Activated T-helper 1 cell treated with Interleukin-2 at 50 U/mL for 16 hours (primary cell): Measurements from ENCODE around the gene MRPL23.

Experiments
- DNase-seq: peaks from one replicate; pipeline ENCODE4 v3.0.0-alpha.2; 2020; ENCODE audit warnings: low read depth

Gene MRPL23

DNA sequence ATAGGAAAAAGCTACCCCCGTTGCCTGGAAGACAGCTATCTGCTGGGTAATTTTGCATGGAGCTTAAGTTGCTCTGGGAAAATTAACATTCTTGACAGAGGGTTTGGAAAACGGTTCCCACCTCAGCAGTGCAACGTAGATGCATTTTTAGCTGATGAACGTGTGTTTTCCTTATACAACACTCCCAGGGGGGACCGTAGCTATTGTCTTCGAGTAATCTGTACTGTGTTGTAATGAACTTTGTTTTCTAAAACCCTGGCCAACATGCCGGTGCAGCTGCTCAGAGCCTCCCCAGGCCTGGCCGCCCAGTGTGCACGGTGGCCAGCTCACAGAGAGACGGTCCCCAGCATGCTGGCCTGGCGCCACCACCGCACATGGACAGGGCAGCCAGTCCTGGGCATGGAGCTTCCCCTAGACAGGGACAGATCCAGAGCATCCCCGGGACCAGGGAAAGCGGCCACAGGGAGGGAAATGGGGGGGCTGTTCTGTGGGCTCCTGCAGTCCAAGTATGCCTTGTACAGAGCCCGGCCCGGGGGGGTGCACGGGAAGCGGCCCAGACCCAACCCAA is 25.5 kb upstream of the MRPL23 start:
- DNase-seq, result no peak

DNA sequence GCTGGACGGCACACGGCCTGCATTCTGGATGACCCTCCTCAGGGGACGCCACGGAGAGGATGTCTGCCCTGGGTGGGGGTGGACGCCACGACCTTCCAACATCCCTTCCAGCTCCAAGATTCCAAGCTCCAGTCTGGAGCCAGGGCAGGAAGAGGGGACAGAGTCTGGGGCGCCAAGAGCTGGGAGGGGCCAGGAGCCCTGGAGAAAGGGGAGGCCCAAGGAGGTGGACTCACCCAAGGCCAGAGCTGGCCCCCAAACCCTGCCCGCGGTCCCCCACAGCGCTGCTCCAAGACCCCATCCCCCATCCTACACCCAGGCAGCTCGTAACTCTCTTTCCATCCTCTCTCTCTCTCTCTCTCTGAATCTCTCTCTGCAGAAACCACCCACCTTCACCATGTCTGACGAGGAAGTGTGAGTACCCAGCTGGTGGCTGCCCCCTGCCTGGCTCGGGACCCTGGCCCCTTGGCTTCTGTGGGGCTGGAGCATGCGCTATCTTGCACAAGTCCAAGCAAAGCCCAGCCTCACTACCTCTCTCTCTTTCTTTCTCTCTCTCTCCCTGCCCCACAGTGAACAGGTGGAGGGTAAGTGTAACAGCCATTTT is 24.6 kb upstream of the MRPL23 start:
- no peak for DNase-seq

DNA sequence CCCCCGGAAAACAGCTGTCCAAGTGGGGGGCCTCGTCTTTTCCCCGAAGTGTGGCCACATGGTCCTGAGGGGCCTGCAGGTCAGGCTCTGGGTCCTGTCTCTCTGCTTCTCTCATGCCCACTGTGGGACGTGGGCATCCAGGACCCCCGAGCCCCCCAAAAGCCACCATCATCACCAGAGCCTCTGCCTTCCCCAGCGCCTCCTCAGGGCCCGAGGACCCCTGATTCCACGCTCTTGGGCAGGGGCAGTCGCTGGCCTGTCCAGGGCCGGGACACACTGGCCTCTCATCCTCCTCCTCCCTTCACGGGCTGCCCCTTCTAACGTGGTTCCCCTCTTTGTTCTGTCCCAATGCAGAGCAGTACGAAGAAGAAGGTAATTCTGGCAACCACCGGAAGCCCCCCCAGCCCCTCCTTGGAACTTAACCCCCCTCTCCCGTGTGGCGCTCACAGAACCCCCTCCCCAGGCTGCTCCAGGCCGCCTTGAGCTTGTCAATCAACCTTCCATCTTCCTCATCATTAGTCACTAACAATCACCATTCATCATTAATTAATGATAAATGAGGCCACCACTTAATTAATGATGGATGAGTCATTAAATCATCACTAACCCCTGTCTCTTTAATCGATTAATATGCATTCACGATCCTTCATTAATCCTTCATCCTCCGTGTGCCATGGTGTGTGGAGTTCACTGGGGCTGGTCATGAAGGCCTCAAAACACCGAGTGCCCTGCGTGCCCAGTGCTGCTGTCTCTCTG is 23.8 kb upstream of the MRPL23 start:
- DNase-seq, result no peak

- no peak for DNase-seq
Measured at GRCh38 chr11:1924181-1924580, 23.0 kb upstream of the MRPL23 start.

DNA sequence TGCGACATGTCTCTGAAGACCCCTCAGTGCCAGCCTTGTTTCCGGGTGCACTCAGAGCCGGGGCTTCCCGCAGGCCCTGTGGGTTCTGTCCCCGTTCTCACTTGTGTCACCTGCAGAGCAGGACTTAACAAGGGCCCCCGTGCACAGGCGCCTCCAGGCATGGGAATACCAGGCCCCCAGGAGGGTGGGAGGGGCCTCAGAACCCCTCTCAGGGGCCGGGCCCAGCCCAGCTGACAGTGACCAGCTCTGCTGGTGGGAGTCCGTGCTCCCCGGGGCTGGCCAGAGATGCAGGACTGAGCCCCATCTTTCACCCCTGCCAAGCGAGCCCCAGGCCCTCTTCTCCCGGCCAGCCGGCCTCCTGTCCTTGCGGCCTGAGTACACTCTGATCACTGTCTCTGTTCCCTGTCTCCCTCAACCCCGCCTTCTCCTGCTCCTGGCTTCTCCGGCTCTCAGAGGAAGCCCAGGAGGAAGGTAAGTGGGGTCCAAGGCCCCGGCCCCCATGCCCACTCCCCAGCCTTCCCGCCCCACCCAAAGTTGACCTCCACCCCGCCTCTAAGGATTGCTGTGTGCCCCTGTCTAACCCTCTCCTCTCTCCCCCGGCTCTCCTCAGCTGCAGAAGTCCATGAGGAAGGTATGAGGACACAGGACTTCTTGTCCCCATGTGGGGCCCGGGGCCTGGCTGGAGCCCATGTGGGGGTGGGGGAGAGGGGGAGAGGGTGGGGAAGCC is 22.3 kb upstream of the MRPL23 start:
- DNase-seq, result no peak

DNA sequence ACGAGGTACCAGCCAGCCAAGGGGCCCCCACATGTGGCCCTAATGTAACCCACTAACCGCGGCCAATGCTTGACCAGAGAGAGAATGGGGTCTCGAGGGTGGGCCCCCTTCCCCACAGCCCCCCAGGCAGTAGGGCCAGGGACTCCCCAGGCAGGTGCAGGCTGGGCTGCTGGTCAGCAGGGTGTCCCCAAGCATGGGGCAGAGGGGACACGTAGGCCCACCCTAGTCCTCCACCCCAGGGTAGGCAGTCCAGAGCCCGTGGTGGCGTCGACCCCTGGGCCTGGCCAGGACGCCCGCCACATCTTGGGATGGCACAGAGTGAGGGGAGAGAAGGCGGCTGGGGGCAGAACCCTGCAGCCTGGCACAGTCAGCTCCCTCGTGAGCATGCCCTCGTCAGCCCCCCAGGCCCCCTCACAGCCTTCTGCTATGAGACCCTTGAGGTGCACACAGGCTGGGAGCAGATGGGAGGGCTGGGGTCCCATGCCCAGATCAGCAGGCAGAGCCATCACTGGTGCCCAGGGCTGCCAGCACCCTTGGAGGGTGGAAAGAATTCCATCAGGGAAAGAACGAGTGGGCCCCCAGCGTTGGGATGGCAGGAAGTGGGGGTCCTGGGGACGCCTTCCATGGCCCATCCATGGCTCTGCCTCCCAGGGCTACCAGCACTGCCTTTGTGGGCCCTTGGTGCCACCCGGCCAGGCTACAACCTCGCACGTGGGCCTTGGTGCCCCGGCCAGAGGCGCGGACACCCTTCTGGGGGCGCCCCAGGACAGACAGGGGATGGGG is 21.6 kb upstream of the MRPL23 start:
- DNase-seq, result no peak

- DNase-seq, result no peak
Measured at GRCh38 chr11:1926156-1927025, 20.7 kb upstream of the MRPL23 start.

DNA sequence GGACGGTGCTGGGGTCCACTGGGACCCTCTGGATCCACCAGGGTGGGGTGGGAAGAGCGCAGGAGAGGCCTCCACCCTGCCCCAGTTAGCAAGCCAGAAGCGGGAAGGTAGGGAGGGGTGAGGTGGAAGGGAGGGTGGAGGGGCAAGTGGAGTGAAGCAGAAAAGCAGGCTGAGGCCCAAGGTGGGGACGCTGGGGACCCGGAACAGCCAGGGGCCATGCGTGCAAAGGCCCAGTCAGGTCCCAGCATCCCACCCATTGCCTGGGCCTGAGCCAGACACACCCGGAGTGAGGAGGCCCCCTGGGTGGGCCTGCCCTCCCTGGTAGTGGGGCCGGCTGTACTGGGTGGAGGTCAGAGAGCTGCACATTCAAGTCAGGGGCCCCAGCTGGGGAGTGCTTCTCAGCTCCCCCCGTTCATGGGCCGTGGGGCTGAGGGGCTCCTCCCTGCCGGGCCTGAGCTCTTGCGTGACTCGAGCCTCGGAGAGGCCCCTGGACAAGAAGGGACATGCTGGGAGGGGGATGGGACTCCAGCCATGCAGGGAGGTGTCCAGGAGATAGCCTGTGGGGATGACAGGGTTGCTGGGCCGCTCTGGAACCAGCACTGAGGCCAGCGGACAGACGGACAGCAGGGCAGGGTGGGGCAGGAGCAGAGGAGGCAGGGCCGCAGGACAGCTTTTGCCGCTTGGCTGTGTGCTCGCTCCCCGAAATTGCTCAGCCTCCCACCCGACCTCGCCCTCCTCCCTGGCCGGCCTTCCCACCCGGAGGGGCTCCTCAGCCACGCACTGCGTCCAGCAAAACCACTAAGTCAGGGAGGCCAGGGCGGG is 19.9 kb upstream of the MRPL23 start:
- DNase-seq, result no peak

GRCh38 chr11:1927848-1928469 is 19.2 kb upstream of the MRPL23 start:
- DNase-seq, result no peak

GRCh38 chr11:1928470-1928890 is 18.7 kb upstream of the MRPL23 start:
- no peak for DNase-seq

DNA sequence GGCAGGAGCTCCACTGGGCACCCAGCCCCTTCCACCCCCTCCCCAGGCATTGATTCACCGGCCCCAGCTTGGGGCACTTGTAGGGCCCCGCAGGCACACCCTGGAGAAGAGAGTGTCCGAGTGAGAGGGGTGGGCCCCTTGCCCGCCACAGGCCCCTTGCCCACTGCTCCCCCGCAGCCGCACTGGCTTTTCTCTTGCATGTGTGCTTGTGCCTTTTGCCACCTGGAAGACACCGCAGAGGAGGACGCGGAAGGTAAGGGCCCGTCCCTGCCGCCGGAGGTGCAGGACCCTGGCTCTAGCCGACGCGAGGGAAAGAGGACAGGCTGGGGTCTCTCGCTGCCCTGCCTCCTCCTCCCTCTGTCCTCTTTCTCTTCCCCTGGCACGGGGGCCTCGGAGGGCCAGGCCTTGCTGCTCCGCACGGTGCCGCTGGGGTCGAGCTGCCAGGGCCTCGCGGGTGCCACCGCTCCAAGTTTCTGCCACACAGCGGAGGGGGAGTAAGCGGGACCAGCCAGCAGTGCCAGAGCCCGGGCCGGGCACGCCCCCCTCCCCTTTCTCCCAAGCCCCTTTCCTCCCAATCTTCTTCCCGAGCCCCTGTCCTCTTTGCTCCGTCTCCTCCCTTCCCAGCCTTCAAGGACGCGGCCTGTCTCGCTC is 18.1 kb upstream of the MRPL23 start:
- DNase-seq, result no peak

GRCh38 chr11:1929621-1930461 is 17.3 kb upstream of the MRPL23 start:
- DNase-seq, result no peak

GRCh38 chr11:1930462-1930830 is 16.7 kb upstream of the MRPL23 start:
- DNase-seq, result no peak

DNA sequence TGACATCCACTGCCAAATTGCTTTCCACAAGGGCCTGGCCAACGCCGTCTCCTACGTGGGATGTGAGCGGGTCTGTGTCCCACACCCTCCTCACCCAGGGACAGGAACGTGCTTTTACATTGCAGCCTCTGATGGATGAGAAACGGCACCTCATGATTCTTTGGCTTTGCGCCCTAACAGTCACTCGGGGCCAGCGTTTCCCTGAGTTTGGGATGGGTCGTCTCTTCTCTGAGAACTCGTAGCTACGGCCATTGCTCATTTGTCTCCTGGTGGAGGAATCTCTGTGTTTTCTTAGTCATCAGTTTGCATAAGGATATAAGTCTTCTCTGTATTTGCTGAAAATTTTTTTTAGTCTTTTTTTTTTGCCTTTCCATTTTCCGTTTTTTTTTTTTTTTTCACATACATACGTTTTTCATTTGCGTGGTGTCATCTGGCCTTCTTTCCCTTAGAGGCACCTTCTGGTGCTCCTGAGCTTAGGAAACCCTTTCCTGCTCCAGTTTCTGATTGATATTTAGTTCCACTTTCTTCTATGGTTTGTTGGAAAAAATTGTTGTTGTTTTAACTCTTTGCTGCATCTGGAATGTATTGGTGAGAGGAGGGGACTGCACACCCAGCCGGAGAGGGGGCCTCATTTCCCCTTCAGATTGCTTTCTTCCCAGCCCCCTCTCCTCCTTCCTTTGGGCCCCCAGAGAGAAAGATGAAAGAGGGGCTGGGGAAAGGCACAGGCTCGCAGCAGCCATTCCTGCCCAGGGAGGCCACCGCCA is 15.6 kb upstream of the MRPL23 start:
- no peak for DNase-seq

DNA sequence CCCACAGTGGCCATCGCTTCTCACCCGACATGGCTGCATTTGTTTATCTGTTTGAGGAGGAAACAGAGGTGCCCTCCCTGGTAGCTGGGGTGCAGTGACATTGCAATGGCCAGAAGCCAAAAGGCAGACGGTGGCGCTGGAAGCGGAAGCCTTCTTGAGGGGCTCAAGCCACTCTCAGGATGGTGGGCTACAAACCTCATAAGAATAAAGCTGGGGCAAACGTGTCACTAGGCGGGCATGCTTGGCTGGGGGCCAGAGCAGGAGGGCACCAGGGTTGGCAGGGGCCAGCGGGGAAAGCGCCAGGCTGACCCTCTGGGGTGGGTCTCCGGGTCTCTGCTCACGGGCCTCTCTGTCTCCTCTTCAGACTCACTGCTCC is 15.0 kb upstream of the MRPL23 start:
- DNase-seq, result no peak

DNA sequence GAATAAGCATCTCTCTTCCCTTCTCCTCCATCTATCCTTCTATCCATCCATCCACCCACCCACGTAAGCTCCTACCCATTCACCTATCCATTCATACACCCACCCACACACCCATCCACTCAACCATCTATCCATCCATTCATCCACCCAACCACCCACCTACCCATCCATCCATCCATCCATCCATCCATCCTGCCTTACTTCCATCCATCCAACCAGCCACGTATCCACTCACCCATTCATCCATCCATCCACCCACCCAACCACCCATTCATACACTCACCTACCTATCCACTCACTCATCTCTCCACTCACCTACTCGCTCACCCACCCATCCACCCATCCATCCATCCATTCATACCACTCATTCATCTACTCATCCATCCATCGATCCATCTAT is 14.5 kb upstream of the MRPL23 start:
- DNase-seq, result no peak
